ENCODE measurements around the gene GIPC1. TPM values are rescaled to one million over a fixed set of nuclear protein-coding genes. Genes with fewer than 3 reads are reported as not detected.
"Not testable (repeated sequence)": the region's sequence is repeated elsewhere in the genome, so short reads cannot be mapped to it uniquely, and the experiment has no call there.

Gene GIPC1
- total RNA-seq (2014; rRNA removed; shearing (Covaris generic)): 367 and 404 TPM in 2 replicates

- peak; percentile 97 for DNase-seq (ENCODE audit: low spot score)
- in situ Hi-C loops (cut with HindIII; ENCODE audit: low sequenced_read_pairs): no loop called here
Observed at GRCh38 chr19:14496029-14496833, at the start of gene GIPC1. TSS of gene GIPC1 (minus strand) at chr19:14496127. CDS start at chr19:14482976, 13,151 bp downstream.

- DNase-seq (ENCODE audit: low spot score): no peak
- in situ Hi-C loops (cut with HindIII; ENCODE audit: low sequenced_read_pairs): no loop called here
Observed at GRCh38 chr19:14545716-14546082, 49.8 kb upstream of the GIPC1 start.

GRCh38 chr19:14544977-14545715 is 49.2 kb upstream of the GIPC1 start:
- in situ Hi-C loops (cut with HindIII; ENCODE audit: low sequenced_read_pairs): no loop called here
- DNase-seq (ENCODE audit: low spot score): peak; percentile 88

GRCh38 chr19:14544047-14544446 is 48.1 kb upstream of the GIPC1 start:
- no peak for DNase-seq (ENCODE audit: low spot score)
- in situ Hi-C loops (cut with HindIII; ENCODE audit: low sequenced_read_pairs): no loop called here

GRCh38 chr19:14542711-14543328 is 46.9 kb upstream of the GIPC1 start:
- no peak for DNase-seq (ENCODE audit: low spot score)
- in situ Hi-C loops (cut with HindIII; ENCODE audit: low sequenced_read_pairs): no loop called here

- in situ Hi-C loops (cut with HindIII; ENCODE audit: low sequenced_read_pairs); DNase-seq (ENCODE audit: low spot score): not testable (repeated sequence)
Observed at GRCh38 chr19:14541979-14542378, 46.1 kb upstream of the GIPC1 start.

GRCh38 chr19:14540741-14541525 is 45.0 kb upstream of the GIPC1 start:
- DNase-seq (ENCODE audit: low spot score): peak; percentile 83
- in situ Hi-C loops (cut with HindIII; ENCODE audit: low sequenced_read_pairs): no loop called here

- peak; percentile 51 for DNase-seq (ENCODE audit: low spot score)
- in situ Hi-C loops (cut with HindIII; ENCODE audit: low sequenced_read_pairs): no loop called here
Observed at GRCh38 chr19:14536926-14537692, 41.2 kb upstream of the GIPC1 start.

GRCh38 chr19:14533450-14533849 is 37.5 kb upstream of the GIPC1 start:
- in situ Hi-C loops (cut with HindIII; ENCODE audit: low sequenced_read_pairs): no loop called here
- DNase-seq (ENCODE audit: low spot score): no peak

GRCh38 chr19:14530506-14530905 is 34.6 kb upstream of the GIPC1 start:
- in situ Hi-C loops (cut with HindIII; ENCODE audit: low sequenced_read_pairs): no loop called here
- DNase-seq (ENCODE audit: low spot score): no peak

- in situ Hi-C loops (cut with HindIII; ENCODE audit: low sequenced_read_pairs): no loop called here
Observed at GRCh38 chr19:14530005-14530348, 34.0 kb upstream of the GIPC1 start.

GRCh38 chr19:14529254-14530004 is 33.5 kb upstream of the GIPC1 start, which contains the start of gene TECR:
TSS of gene TECR (plus strand) at chr19:14529594. CDS start at chr19:14529697, 103 bp downstream.
- in situ Hi-C loops (cut with HindIII; ENCODE audit: low sequenced_read_pairs): no loop called here
- DNase-seq (ENCODE audit: low spot score): peak; percentile 100

More at GRCh38 chr19:14530005-14530348, 34.0 kb upstream of the GIPC1 start:
- DNase-seq (ENCODE audit: low spot score): no peak

GRCh38 chr19:14528419-14529253 is 32.7 kb upstream of the GIPC1 start:
- no peak for DNase-seq (ENCODE audit: low spot score)
- in situ Hi-C loops (cut with HindIII; ENCODE audit: low sequenced_read_pairs): no loop called here

- in situ Hi-C loops (cut with HindIII; ENCODE audit: low sequenced_read_pairs): no loop called here
Observed at GRCh38 chr19:14526423-14526822, 30.5 kb upstream of the GIPC1 start.

GRCh38 chr19:14525729-14526128 is 29.8 kb upstream of the GIPC1 start:
- DNase-seq (ENCODE audit: low spot score): no peak
- in situ Hi-C loops (cut with HindIII; ENCODE audit: low sequenced_read_pairs): no loop called here

More at GRCh38 chr19:14526423-14526822, 30.5 kb upstream of the GIPC1 start:
- DNase-seq (ENCODE audit: low spot score): no peak

- in situ Hi-C loops (cut with HindIII; ENCODE audit: low sequenced_read_pairs): no loop called here
- DNase-seq (ENCODE audit: low spot score): no peak
Observed at GRCh38 chr19:14520543-14520942, 24.6 kb upstream of the GIPC1 start.

GRCh38 chr19:14519860-14520407 is 24.0 kb upstream of the GIPC1 start:
- DNase-seq (ENCODE audit: low spot score): no peak
- in situ Hi-C loops (cut with HindIII; ENCODE audit: low sequenced_read_pairs): no loop called here

Measured in G401 (cell line).